Raji (cell line): ENCODE data around the gene NFE2L1.

Experiments
- POLR2A ChIP-seq: IDR thresholded peaks from 2 replicates; pipeline ENCODE4 v1.6.1; 2011; ENCODE audit warnings: low read depth, low read length, control low read depth; ENCODE audit not compliant: insufficient read depth

The NFE2L1 gene, protein sequence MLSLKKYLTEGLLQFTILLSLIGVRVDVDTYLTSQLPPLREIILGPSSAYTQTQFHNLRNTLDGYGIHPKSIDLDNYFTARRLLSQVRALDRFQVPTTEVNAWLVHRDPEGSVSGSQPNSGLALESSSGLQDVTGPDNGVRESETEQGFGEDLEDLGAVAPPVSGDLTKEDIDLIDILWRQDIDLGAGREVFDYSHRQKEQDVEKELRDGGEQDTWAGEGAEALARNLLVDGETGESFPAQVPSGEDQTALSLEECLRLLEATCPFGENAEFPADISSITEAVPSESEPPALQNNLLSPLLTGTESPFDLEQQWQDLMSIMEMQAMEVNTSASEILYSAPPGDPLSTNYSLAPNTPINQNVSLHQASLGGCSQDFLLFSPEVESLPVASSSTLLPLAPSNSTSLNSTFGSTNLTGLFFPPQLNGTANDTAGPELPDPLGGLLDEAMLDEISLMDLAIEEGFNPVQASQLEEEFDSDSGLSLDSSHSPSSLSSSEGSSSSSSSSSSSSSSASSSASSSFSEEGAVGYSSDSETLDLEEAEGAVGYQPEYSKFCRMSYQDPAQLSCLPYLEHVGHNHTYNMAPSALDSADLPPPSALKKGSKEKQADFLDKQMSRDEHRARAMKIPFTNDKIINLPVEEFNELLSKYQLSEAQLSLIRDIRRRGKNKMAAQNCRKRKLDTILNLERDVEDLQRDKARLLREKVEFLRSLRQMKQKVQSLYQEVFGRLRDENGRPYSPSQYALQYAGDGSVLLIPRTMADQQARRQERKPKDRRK

DNA sequence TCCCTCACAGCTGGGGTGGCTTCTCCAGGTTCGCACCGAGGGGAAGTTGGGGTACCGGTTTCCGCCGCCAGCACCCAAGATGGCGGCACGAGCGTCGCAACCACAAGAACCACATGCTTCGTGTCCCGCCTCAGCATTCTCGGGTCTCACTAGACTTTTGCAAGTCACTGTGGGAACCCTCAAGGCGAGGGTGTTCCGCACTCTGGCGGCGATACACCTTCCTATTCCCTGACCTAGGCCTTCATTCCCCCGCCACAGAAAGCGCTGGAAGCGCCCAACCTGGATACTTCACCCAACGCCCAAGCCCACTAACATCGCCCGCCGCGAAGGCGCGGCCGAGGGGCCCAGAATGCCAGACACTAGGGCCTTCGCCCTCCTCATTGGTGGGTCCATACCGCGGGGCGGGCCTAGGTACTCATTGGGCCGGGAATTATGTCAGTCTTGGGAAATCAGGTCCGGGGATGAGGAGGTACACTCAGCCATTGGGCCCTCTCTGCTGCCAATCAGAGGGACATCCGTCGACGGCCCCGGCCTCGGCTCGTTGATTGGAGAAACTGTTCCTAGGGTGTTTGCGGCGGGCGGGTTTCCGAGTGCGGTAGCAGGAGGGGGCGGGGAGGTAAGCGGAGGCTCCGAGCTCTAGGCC is at the start of gene NFE2L1:
Gene NFE2L1 (plus strand): TSS at position 619 of the 643 bp plus-strand sequence. CDS start 2,760 bp downstream, outside the sequence.
- TF ChIP-seq POLR2A, result peak; percentile 71

DNA sequence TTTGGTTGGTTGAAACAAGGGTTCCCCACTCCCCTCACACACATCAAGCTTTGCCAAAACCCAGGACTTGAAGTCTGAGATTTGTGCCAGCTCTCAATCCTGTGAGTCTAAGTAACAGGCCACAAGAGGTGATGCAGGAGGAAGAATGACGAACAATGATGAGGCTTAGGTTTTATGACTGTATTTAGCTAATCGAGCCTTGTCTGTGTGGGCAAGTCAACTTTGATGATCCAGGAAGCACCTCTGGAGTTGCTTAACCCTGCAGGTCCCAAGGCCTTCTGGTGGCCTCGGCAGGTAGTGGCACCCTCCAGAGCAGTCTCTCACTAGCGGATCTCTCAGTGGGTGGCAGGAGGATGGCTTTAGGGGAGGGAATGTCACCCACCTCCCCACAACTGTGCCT is 48.6 kb upstream of the NFE2L1 start:
- no peak for TF ChIP-seq POLR2A

DNA sequence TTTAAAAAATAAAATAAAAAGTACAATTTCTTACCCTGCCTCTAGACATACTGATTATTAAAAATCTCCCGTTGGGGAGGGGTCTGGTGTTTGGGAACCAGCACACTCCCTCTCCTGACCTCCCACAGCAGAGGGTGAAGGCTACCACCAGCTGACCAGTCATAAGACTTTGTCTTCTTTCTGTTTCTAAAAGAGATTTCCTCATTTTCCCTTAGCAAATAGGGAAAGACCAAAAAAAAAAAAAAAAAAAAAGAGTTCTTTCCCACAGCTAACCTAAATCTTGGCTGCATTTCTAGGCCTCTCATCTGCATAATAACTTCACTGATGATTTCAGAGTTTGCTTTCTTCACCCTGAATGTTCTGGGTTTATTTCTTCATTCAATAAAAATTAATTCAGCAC is 47.0 kb upstream of the NFE2L1 start:
- TF ChIP-seq POLR2A, result no peak

DNA sequence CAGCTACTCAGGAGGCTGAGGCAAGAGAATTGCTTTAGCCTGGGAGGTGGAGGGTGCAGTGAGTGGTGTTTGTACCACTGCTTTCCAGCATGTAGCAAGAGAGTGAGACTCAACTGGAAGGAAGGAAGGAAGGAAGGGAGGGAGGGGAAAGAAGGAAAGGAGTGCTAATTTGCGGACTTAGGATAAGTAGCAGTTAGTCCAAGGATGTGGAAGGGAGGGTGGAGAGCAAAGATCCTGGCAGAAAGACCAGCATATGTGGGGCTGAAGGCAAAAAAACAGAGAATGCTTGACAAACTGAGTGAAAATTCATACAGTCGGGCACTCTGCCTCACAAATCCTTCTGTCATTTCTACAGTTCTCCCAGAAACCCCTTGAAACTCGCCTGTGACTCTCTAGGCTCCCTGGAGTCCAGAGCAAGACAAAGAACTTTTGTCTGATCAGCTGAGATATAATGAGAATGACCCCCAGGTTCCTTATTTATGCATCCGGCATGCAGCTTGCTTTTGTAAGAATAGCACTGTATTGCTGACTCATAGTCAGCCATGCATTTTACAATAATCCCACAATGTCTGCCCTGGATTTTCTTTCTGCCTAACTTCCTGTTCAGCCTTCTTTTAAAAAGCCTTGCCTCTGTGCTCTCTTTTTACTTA is 45.8 kb upstream of the NFE2L1 start:
- TF ChIP-seq POLR2A, result no peak

DNA sequence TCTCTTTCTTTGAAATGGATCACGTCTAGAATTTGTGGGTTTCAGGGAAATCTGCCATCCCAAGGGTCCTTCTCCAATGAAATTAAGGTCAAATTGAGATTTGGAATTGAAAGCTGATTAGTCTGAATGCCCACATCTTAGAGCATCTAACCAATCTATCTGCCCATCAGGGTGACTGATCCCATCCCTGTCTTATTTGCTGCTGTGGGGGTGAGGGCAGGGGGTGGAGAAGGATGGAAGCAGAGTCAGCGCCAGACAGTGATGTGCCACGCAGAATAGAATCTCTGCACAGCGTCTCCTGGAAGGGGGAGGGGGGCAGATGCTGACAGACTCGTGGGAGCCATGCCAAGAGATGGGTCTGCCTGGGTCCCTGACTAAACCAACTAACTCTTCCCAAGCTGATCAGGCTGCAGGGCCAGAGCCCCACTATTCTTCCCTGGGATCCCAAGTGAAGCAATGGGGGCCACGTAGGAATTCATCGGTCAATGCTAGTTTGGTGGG is 45.2 kb upstream of the NFE2L1 start:
- TF ChIP-seq POLR2A, result no peak

DNA sequence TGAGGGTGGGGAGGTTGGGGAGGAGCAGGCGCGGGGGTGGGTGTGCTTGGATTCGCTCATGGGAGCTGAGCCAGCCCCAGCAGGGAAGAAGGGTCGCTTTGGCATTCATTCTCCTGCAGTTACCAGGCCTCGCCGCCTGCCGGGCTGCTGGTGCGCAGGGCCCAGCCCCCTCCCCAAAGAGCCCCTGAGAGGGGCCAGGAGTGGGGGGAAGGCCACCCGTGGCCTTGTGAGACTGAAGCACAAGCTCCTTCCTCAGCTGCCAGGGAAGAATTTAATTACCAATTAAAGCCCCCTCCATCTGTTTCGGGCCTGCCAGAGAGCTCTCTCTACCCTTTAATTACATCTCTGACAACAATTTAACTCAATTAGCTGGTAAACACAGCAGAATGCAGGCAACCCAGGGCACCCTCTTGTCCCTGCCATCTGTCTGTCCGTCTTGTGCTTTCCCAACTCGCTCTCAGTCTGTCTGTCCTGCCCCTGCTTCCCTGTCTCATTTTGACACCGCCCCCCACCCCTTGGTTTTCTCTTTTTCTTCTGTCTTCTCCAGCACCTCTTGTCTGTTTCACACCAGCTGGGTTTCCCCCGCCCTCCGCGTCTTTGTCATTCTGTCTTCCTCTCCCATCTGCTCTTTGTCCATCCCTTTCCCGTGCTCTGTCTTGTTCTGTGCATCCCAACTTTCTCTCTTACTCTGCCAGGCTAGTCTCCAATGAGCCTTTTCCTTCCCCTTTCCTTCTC is 44.6 kb upstream of the NFE2L1 start:
- TF ChIP-seq POLR2A, result no peak

DNA sequence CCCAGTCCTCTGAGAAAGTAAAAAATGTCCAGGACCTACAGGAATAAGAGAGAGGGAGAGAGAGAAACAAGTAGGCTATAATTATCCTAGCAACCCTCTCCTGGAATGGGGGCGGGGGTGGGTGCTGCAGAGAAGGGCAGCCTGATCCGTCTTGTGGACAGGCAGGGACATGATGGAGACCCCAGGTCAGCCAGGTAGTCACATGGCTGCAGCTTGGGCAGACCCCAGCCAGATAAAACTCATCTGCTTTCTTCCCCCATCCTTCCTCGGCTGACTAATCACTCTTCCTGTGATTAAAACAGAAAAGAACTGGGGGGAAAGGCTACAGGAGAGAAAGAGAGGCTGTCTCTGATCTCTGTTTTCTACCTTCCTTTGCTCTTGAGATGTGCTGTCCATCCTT is 43.2 kb upstream of the NFE2L1 start:
- TF ChIP-seq POLR2A, result no peak

DNA sequence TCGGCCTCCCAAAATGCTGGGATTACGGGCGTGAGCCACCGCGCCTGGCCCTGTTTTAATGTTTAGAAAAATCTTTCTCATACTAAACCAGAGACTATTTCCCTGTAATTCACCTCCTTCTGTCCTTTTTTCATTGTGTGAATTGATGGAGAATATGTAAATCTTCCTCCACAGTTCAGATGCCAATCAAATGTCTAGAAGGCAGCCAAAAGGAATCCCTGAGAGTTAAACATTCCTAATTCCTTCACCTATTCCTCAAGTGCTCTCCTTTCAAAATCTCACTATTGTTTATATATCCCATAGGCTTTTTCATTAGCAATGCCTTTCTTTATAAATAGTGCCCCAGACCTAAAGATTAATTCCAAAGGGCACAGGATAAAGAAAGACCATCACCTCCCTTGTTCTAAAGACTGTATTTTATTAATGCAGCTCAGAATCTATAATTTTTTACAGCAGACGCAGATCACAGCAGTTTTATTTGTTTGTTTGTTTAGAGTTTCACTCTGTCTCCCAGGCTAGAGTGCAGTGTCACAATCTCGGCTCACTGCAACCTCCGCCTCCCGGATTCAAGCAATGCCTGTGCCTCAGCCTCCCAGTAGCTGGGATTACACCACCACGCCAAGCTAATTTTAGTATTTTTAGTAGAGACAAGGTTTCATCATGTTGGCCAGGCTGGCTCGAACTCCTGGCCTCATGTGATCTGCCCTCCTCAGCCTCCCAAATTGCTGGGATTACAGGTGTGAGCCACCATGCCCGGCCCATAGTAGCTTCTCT is 41.0 kb upstream of the NFE2L1 start:
- TF ChIP-seq POLR2A, result no peak

DNA sequence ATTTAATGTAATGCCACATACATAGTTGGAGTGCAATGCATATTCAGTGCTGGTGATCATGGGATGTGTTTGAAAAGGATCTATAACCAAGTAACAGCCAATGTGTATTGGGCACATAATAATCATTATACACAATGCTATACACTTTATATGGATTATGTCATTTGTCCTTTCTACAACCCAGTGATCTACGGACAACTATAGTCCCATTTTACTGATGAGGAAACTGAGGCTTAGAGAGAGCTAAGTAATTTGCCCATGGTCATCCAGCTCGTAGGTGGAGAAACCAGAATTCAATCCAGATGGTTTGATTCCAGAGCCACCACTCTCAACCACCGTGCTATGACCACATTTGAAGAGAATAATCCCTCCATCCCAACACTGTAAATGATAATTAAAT is 38.0 kb upstream of the NFE2L1 start:
- no peak for TF ChIP-seq POLR2A

DNA sequence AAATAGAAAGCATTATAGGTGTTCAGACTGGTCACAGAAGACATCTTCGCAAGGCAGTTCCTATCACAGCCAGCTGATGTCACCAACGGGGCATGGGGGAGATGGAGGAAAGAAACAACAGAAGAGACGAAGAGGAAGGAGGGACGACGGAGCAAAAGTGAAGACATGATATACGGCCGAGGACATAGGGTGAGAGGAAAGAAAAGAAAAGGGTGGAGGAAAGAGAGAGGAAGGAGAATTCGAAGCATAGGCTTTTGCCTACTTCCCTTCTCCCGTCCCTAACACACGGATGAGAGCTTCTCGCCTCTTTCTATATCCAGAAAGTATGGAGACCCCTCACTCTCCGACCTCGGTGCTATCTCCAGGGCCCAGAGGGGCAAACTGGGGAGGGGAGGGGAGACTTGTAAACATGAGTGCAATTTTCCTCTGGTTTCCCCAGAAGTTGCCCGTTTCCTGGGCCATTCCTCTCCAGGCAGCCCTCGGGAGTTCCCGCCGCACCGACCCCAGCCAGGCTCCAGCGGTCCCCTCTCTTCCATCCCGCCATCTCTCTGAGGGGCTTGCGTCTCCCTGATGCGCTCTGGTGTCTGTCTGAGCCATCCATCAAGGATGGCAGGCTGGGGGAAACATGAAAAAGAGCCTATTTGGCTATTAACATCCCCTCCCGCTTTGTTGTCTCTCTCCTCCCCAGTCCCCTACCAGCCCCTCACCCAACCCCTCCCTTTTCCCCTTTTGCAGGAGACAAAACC is 36.6 kb upstream of the NFE2L1 start:
- no peak for TF ChIP-seq POLR2A

DNA sequence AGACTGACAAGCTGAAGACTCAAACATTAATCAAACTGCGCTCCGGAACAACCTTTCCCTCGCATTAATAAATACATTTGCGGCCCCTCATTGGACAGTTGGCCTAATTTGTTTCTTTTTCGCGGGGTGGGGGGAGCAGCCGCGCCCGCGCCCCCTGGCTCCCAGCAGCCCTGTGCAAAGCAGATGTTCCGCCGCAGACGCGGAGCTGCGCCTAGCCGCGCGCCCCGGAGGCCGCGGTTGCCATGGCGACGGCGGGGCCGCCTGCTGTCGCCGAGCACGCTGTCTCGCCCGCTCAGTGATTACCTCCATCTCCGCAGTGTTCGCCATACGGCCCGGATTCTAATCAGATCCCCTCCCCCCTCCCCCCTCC is 36.0 kb upstream of the NFE2L1 start:
- TF ChIP-seq POLR2A, result no peak

DNA sequence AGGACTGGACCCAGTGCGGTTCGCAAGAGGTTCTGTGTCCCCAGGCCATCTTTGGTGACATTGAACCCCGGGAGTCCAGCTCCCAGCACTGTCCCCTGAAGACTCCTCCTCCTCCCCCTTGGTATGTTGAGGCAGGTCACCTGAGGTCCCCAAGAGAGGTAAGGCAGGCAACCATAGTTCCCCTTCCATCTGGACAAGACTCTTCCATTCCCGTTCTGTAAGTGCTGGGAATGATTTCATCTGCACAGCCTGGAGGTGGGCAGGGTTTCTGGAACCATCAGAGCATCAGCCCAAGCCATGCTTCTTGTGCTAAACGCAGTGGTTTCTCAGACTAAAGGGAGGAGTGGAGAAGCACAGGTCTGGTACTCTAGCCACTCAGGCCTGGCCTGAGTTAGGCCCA is 35.5 kb upstream of the NFE2L1 start:
- TF ChIP-seq POLR2A, result no peak

DNA sequence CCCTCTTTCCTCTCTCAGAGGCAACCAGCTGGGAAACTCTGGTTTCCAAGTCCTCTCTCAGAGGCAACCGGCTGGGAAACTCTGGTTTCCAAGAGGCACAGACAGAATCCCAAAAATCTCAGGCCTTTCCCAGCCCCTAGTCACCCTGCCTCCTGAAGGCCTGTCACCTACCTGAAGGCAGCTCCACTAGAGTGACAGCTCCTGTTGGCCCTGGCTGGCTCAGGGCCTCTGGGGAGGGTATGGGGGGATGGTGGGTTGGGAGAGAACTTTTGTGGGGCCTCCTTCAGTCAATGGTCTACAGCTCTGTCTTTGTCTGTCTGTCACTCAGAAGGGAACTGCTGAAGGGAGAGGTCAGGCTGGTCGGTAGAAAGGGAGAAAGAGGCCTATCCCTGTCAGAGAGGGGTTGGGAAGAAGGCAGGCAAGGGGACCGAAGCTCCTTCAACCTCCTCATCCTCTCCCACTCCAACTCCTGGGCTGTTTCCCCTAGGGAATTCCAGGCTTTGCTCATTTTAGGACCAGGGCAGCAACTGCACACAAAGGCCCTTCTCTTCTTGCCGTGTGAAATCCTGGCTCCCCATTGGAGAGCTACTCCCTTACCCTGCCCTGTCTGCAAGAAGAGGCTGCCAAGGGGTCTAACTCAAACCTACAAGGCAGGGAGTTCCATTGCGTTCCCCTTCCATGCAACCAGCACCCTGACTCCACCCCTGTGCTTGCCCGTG is 34.1 kb upstream of the NFE2L1 start:
- no peak for TF ChIP-seq POLR2A

DNA sequence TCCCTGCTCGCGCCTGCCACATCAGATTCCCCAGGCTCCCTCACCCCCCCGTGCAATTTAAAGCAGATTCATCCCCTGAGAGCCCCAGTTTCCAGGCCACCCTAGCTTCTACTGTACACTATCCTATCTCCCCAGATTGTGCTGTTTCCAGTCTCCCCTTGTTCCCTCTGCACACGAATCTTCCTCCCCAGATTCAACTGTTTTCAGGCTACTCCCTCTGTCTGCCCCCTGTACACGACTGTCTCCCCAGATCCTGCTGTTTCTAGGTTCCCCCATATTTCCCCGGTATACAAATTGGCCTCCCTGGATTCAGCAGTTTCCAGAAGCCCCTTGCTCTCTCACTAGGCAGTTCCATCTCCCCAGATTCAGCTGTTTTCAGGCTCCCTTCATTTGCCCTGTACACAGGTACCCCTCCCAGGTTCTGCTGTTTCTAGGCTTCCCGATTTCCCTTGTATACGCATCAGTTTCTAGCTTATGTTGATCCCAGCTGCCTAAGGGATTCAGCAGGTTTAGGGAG is 33.5 kb upstream of the NFE2L1 start:
- no peak for TF ChIP-seq POLR2A
